HG02588 (cell line): ENCODE measurements around the gene KRT71.

Experiments used
- ATAC-seq: cut with Tn5 transposase; IDR thresholded peaks from one replicate; pipeline ENCODE4 v1.9.1; 2021; ENCODE audit warnings: mild to moderate bottlenecking, moderate library complexity; ENCODE audit not compliant: unreplicated experiment

Gene KRT71

GRCh38 chr12:52523824-52524223, 29.1 kb downstream of the KRT71 start:
- no peak for ATAC-seq

GRCh38 chr12:52522346-52523011, 30.5 kb downstream of the KRT71 start:
- ATAC-seq: no peak

- ATAC-seq: no peak
Observed at GRCh38 chr12:52521568-52522266, 31.2 kb downstream of the KRT71 start.

- ATAC-seq: no peak
Observed at GRCh38 chr12:52521175-52521567, 31.8 kb downstream of the KRT71 start.

- ATAC-seq: no peak
Observed at GRCh38 chr12:52519826-52520662, 32.9 kb downstream of the KRT71 start, which contains the start of gene KRT5. Gene KRT5 (minus strand): TSS chr12:52520394. CDS start chr12:52520296, 98 bp downstream.

GRCh38 chr12:52519387-52519703, 33.6 kb downstream of the KRT71 start:
- no peak for ATAC-seq

- ATAC-seq: no peak
Observed at GRCh38 chr12:52518574-52519386, 34.2 kb downstream of the KRT71 start.

- no peak for ATAC-seq
Observed at GRCh38 chr12:52517888-52518287, 35.1 kb downstream of the KRT71 start.

GRCh38 chr12:52517005-52517835, 35.7 kb downstream of the KRT71 start:
- no peak for ATAC-seq

- ATAC-seq: no peak
Observed at GRCh38 chr12:52515927-52516831, 36.8 kb downstream of the KRT71 start.

GRCh38 chr12:52515319-52515646, 37.7 kb downstream of the KRT71 start:
- no peak for ATAC-seq

GRCh38 chr12:52514471-52515318, 38.2 kb downstream of the KRT71 start:
- ATAC-seq: no peak

GRCh38 chr12:52513736-52514135, 39.2 kb downstream of the KRT71 start:
- no peak for ATAC-seq

GRCh38 chr12:52508211-52508610, 44.7 kb downstream of the KRT71 start:
- ATAC-seq: no peak

- ATAC-seq: no peak
Observed at GRCh38 chr12:52506858-52507715, 45.9 kb downstream of the KRT71 start.

- ATAC-seq: no peak
Observed at GRCh38 chr12:52502877-52503276, 50.1 kb downstream of the KRT71 start.

- no peak for ATAC-seq
Observed at GRCh38 chr12:52501490-52501889, 51.5 kb downstream of the KRT71 start.
